ENCODE measurements around the gene DIPK2A.

DNA sequence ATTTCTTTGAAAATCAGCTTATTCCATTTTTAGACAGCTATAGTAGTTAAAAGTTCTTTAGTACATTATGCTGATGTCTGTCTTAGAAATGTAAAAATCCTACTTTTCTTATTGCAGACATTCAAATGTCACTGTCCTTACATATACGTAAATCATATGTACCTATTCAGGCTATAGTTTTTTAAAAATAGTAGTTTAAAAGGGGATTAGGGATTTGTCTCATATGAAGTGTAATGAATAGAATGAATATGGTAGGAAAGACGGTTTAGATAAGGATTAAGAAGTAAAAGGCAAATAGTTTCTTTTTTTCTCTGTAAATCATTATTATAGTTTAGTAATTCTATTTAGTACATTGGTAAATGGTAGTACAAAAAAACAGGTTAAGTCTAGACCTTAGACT is 7.4 kb downstream of the DIPK2A start:
- TF ChIP-seq, protein P1, sequence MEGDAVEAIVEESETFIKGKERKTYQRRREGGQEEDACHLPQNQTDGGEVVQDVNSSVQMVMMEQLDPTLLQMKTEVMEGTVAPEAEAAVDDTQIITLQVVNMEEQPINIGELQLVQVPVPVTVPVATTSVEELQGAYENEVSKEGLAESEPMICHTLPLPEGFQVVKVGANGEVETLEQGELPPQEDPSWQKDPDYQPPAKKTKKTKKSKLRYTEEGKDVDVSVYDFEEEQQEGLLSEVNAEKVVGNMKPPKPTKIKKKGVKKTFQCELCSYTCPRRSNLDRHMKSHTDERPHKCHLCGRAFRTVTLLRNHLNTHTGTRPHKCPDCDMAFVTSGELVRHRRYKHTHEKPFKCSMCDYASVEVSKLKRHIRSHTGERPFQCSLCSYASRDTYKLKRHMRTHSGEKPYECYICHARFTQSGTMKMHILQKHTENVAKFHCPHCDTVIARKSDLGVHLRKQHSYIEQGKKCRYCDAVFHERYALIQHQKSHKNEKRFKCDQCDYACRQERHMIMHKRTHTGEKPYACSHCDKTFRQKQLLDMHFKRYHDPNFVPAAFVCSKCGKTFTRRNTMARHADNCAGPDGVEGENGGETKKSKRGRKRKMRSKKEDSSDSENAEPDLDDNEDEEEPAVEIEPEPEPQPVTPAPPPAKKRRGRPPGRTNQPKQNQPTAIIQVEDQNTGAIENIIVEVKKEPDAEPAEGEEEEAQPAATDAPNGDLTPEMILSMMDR (IDR thresholded peaks at IDR 0.05; ENCODE audit: low read depth, low read length): no peak
- TF ChIP-seq POLR2A (IDR thresholded peaks at IDR 0.05; ENCODE audit: extremely low read depth, insufficient read length) (no peak), MYC (IDR thresholded peaks at IDR 0.05; ENCODE audit: low read depth, low read length) (no peak)
- TF ChIP-seq, protein P2, sequence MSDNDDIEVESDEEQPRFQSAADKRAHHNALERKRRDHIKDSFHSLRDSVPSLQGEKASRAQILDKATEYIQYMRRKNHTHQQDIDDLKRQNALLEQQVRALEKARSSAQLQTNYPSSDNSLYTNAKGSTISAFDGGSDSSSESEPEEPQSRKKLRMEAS (IDR thresholded peaks at IDR 0.05; ENCODE audit: low read depth, low read length): no peak

Measured in NB4 (cell line).